Measurements from ENCODE around the gene METTL2B. TPM values are rescaled to one million over a fixed set of nuclear protein-coding genes. Genes with fewer than 3 reads are reported as not detected.
"Not testable (repeated sequence)": the region's sequence is repeated elsewhere in the genome, so short reads cannot be mapped to it uniquely, and the experiment has no call there.

METTL2B gene
- total and polyA plus RNA-seq, 4 donors, result 7.0 to 23.8 (median 16.0) TPM

GRCh38 chr7:128452552-128452951 is 24.0 kb upstream of the METTL2B start:
- Histone ChIP-seq H3K9me3 (ENCODE audit: control insufficient read depth, low read length) (no peaks in the 10 kb centered on the region), H3K4me1 (ENCODE audit: control insufficient read depth in 1 of 2, insufficient read depth in 2 of 2, low read length in 2 of 2) (peaks cover 0 to 2% of the 10 kb centered on the region in 2 donors), H3K36me3 (ENCODE audit: control insufficient read depth in 1 of 2, insufficient read depth in 2 of 2, low read length in 1 of 2) (no peaks in the 10 kb centered on the region), H3K27me3 (ENCODE audit: control insufficient read depth in 1 of 2, insufficient read depth in 2 of 2, low read length in 1 of 2) (no peaks in the 10 kb centered on the region), H3K27ac (ENCODE audit: low read depth in 1 of 2, low read length in 2 of 2) (no peak overlapping the region), H3K4me3 (ENCODE audit: low read length in 2 of 2) (no peak overlapping the region)
- no peak for DNase-seq
- intact Hi-C loops (cut with DNase I), result no loop called here
- ATAC-seq (ENCODE audit: low FRiP score), result no peak
- 89 to 96% methylated on average over 1 of the region's 1 CpG for WGBS, 2 donors

- 6 to 8% methylated on average over 23 of the region's 23 CpGs for WGBS, 2 donors
- Histone ChIP-seq H3K4me1 (ENCODE audit: control insufficient read depth in 1 of 2, insufficient read depth in 2 of 2, low read length in 2 of 2) (peaks cover 0 to 2% of the 10 kb centered on the region in 2 donors), H3K36me3 (ENCODE audit: control insufficient read depth in 1 of 2, insufficient read depth in 2 of 2, low read length in 1 of 2) (no peaks in the 10 kb centered on the region), H3K4me3 (ENCODE audit: low read length in 2 of 2) (no peak overlapping the region), H3K9me3 (ENCODE audit: control insufficient read depth, low read length) (no peaks in the 10 kb centered on the region), H3K27ac (ENCODE audit: low read depth in 1 of 2, low read length in 2 of 2) (peak overlapping the region; percentile 19 to 96), H3K27me3 (ENCODE audit: control insufficient read depth in 1 of 2, insufficient read depth in 2 of 2, low read length in 1 of 2) (no peaks in the 10 kb centered on the region)
- peak; percentile 93 to 96 for DNase-seq
- ATAC-seq (ENCODE audit: low FRiP score), result peak; percentile 92
- intact Hi-C loops (cut with DNase I), result no loop called here
Observed at GRCh38 chr7:128453836-128454804, 22.4 kb upstream of the METTL2B start.

- intact Hi-C loops (cut with DNase I), result no loop called here
- peaks cover 0 to 2% of the 10 kb centered on the region in 2 donors for H3K4me1 ChIP-seq (ENCODE audit: control insufficient read depth in 1 of 2, insufficient read depth in 2 of 2, low read length in 2 of 2)
- peak; percentile 1 for ATAC-seq (ENCODE audit: low FRiP score)
- DNase-seq, result no peak
- H3K4me3 ChIP-seq (ENCODE audit: low read length in 2 of 2), result peak overlapping the region in 1 of 2 donors; percentile 57
- H3K27me3 ChIP-seq (ENCODE audit: control insufficient read depth in 1 of 2, insufficient read depth in 2 of 2, low read length in 1 of 2), result no peaks in the 10 kb centered on the region
- H3K36me3 ChIP-seq (ENCODE audit: control insufficient read depth in 1 of 2, insufficient read depth in 2 of 2, low read length in 1 of 2), result no peaks in the 10 kb centered on the region
- H3K9me3 ChIP-seq (ENCODE audit: control insufficient read depth, low read length), result no peaks in the 10 kb centered on the region
- WGBS, 2 donors, result 42 to 43% methylated on average over 25 of the region's 25 CpGs
- H3K27ac ChIP-seq (ENCODE audit: low read depth in 1 of 2, low read length in 2 of 2), result peak overlapping the region; percentile 19 to 96
Observed at GRCh38 chr7:128454808-128455542, 21.6 kb upstream of the METTL2B start.

- H3K9me3 ChIP-seq (ENCODE audit: control insufficient read depth, low read length), result no peaks in the 10 kb centered on the region
- H3K36me3 ChIP-seq (ENCODE audit: control insufficient read depth in 1 of 2, insufficient read depth in 2 of 2, low read length in 1 of 2), result no peaks in the 10 kb centered on the region
- ATAC-seq (ENCODE audit: low FRiP score) (peak; percentile 96), DNase-seq (peak; percentile 97 to 99)
- WGBS, 2 donors, result 0% methylated on average over 64 of the region's 64 CpGs
- intact Hi-C loops (cut with DNase I), result no loop called here
- H3K4me3 ChIP-seq (ENCODE audit: low read length in 2 of 2), result peak within 1 kb of the TSS; percentile 57 to 65
- H3K27me3 ChIP-seq (ENCODE audit: control insufficient read depth in 1 of 2, insufficient read depth in 2 of 2, low read length in 1 of 2), result no peaks in the 10 kb centered on the region
- peak within 1 kb of the TSS; percentile 19 to 96 for H3K27ac ChIP-seq (ENCODE audit: low read depth in 1 of 2, low read length in 2 of 2)
- H3K4me1 ChIP-seq (ENCODE audit: control insufficient read depth in 1 of 2, insufficient read depth in 2 of 2, low read length in 2 of 2), result peaks cover 0 to 2% of the 10 kb centered on the region in 2 donors
Observed at GRCh38 chr7:128455543-128456254, 20.8 kb upstream of the METTL2B start, which contains the start of gene HILPDA. HILPDA (plus strand) TSS chr7:128455878; CDS start chr7:128457269, 1,391 bp downstream.

- intact Hi-C loops (cut with DNase I), result no loop called here
- H3K4me3 ChIP-seq (ENCODE audit: low read length in 2 of 2), result peak overlapping the region; percentile 37 to 65
- H3K9me3 ChIP-seq (ENCODE audit: control insufficient read depth, low read length), result no peaks in the 10 kb centered on the region
- WGBS, 2 donors, result 1 to 2% methylated on average over 5 of the region's 5 CpGs
- DNase-seq (no peak), ATAC-seq (ENCODE audit: low FRiP score) (no peak)
- peak overlapping the region in 1 of 2 donors; percentile 69 for H3K27ac ChIP-seq (ENCODE audit: low read depth in 1 of 2, low read length in 2 of 2)
- H3K36me3 ChIP-seq (ENCODE audit: control insufficient read depth in 1 of 2, insufficient read depth in 2 of 2, low read length in 1 of 2), result no peaks in the 10 kb centered on the region
- peaks cover 0 to 2% of the 10 kb centered on the region in 2 donors for H3K4me1 ChIP-seq (ENCODE audit: control insufficient read depth in 1 of 2, insufficient read depth in 2 of 2, low read length in 2 of 2)
- no peaks in the 10 kb centered on the region for H3K27me3 ChIP-seq (ENCODE audit: control insufficient read depth in 1 of 2, insufficient read depth in 2 of 2, low read length in 1 of 2)
Observed at GRCh38 chr7:128456255-128456725, 20.3 kb upstream of the METTL2B start.

GRCh38 chr7:128457385-128457784 is 19.2 kb upstream of the METTL2B start:
- 92 to 94% methylated on average over 6 of the region's 6 CpGs for WGBS, 2 donors
- H3K27me3 ChIP-seq (ENCODE audit: control insufficient read depth in 1 of 2, insufficient read depth in 2 of 2, low read length in 1 of 2); H3K9me3 ChIP-seq (ENCODE audit: control insufficient read depth, low read length); ATAC-seq (ENCODE audit: low FRiP score); H3K4me3 ChIP-seq (ENCODE audit: low read length in 2 of 2); intact Hi-C loops (cut with DNase I); H3K4me1 ChIP-seq (ENCODE audit: control insufficient read depth in 1 of 2, insufficient read depth in 2 of 2, low read length in 2 of 2); H3K36me3 ChIP-seq (ENCODE audit: control insufficient read depth in 1 of 2, insufficient read depth in 2 of 2, low read length in 1 of 2); DNase-seq; H3K27ac ChIP-seq (ENCODE audit: low read depth in 1 of 2, low read length in 2 of 2): not testable (repeated sequence)

GRCh38 chr7:128458956-128459355 is 17.6 kb upstream of the METTL2B start:
- intact Hi-C loops (cut with DNase I), result loop anchor here (1.0 kb wide), 2 partner anchors 30 to 32 kb away; no protein-coding TSS in a partner anchor

GRCh38 chr7:128459394-128459878 is 17.1 kb upstream of the METTL2B start:
- intact Hi-C loops (cut with DNase I), result loop anchor here (1.0 kb wide), 2 partner anchors 30 to 32 kb away; no protein-coding TSS in a partner anchor
- no peaks in the 10 kb centered on the region for H3K36me3 ChIP-seq (ENCODE audit: control insufficient read depth in 1 of 2, insufficient read depth in 2 of 2, low read length in 1 of 2)
- 33% methylated on average over 5 of the region's 5 CpGs for WGBS, 2 donors
- ATAC-seq (ENCODE audit: low FRiP score) (no peak), DNase-seq (peak in 1 of 2 donors; percentile 62)
- H3K4me1 ChIP-seq (ENCODE audit: control insufficient read depth in 1 of 2, insufficient read depth in 2 of 2, low read length in 2 of 2), result no peaks in the 10 kb centered on the region
- no peak overlapping the region for H3K27ac ChIP-seq (ENCODE audit: low read depth in 1 of 2, low read length in 2 of 2)
- no peak overlapping the region for H3K4me3 ChIP-seq (ENCODE audit: low read length in 2 of 2)
- H3K9me3 ChIP-seq (ENCODE audit: control insufficient read depth, low read length), result no peaks in the 10 kb centered on the region
- H3K27me3 ChIP-seq (ENCODE audit: control insufficient read depth in 1 of 2, insufficient read depth in 2 of 2, low read length in 1 of 2), result no peaks in the 10 kb centered on the region

More at GRCh38 chr7:128458956-128459355, 17.6 kb upstream of the METTL2B start:
- no peak for DNase-seq
- Histone ChIP-seq H3K36me3 (ENCODE audit: control insufficient read depth in 1 of 2, insufficient read depth in 2 of 2, low read length in 1 of 2) (no peaks in the 10 kb centered on the region), H3K27me3 (ENCODE audit: control insufficient read depth in 1 of 2, insufficient read depth in 2 of 2, low read length in 1 of 2) (no peaks in the 10 kb centered on the region), H3K27ac (ENCODE audit: low read depth in 1 of 2, low read length in 2 of 2) (no peak overlapping the region), H3K4me3 (ENCODE audit: low read length in 2 of 2) (no peak overlapping the region), H3K4me1 (ENCODE audit: control insufficient read depth in 1 of 2, insufficient read depth in 2 of 2, low read length in 2 of 2) (no peaks in the 10 kb centered on the region), H3K9me3 (ENCODE audit: control insufficient read depth, low read length) (no peaks in the 10 kb centered on the region)
- no peak for ATAC-seq (ENCODE audit: low FRiP score)
- 47 to 52% methylated on average over 3 of the region's 3 CpGs for WGBS, 2 donors

Data from aorta (tissue), 5 donors.